IMR-90 (cell line): ENCODE measurements around the gene MFAP3L. TPM values are rescaled to one million over a fixed set of nuclear protein-coding genes. Genes with fewer than 3 reads are reported as not detected.

ENCODE experiments used
- ATAC-seq: fragments of 200-7000 bp; cut with Tn5 transposase; 2 replicates; pipeline ENCODE4 v1.9.1; 2020; ENCODE audit warnings: low read depth, mild to moderate bottlenecking, moderate library complexity
- BruUV-seq: library from RNA; stranded (reverse); fragments of 400-500 nt; replicated peaks from 2 replicates; lab custom pipeline; 2021; lab: Mats Ljungman, UMichigan
- CTCF ChIA-PET: fragments of 300-600 bp; formaldehyde crosslinking; extraction: SDS; loops from one replicate; lab custom pipeline; 2021; ENCODE audit warnings: antibody characterized with exemption; lab: Yijun Ruan, JAX
- POLR2A ChIA-PET: fragments of 300-600 bp; sonication (Branson Sonifier 250); formaldehyde crosslinking; loops from one replicate; lab custom pipeline; 2022; ENCODE audit warnings: antibody characterized with exemption; ENCODE audit not compliant: unreplicated experiment; lab: Charles Lee
- DNase-seq: peaks from one replicate; pipeline ENCODE4 v3.0.0; 2013
- H2AFZ ChIP-seq: replicated peaks from 2 replicates; pipeline ENCODE3; 2013; ENCODE audit warnings: low read length, mild to moderate bottlenecking; ENCODE audit not compliant: poor library complexity
- H2AK5ac ChIP-seq: 2 replicates; pipeline ENCODE4 v1.6.1; 2013; ENCODE audit warnings: low read depth, low read length, inconsistent platforms
- H2AK9ac ChIP-seq: replicated peaks from 2 replicates; pipeline ENCODE3; 2013; ENCODE audit warnings: mild to moderate bottlenecking, low read depth, low read length, moderate library complexity; ENCODE audit not compliant: poor library complexity
- H2BK120ac ChIP-seq: 2 replicates; pipeline ENCODE4 v1.6.1; 2013; ENCODE audit warnings: low read depth, low read length, inconsistent platforms
- H2BK15ac ChIP-seq: 3 replicates; pipeline ENCODE4 v1.6.1; 2013; ENCODE audit warnings: low read depth, low read length, inconsistent platforms
- H2BK20ac ChIP-seq: 2 replicates; pipeline ENCODE4 v1.6.1; 2013; ENCODE audit warnings: low read depth, mild to moderate bottlenecking, inconsistent platforms, low read length, moderate library complexity
- H2BK5ac ChIP-seq: 2 replicates; pipeline ENCODE4 v1.6.1; 2013; ENCODE audit warnings: mild to moderate bottlenecking, low read depth, low read length, inconsistent platforms; ENCODE audit not compliant: poor library complexity, severe bottlenecking
- H3K14ac ChIP-seq: replicated peaks from 2 replicates; pipeline ENCODE4 v1.6.1; 2013; ENCODE audit warnings: low read depth, low read length, inconsistent platforms
- H3K18ac ChIP-seq: 2 replicates; pipeline ENCODE4 v1.6.1; 2013; ENCODE audit warnings: low read depth, low read length, control low read depth
- H3K23ac ChIP-seq: 2 replicates; pipeline ENCODE4 v1.6.1; 2013; ENCODE audit warnings: low read depth, low read length, inconsistent platforms
- H3K27ac ChIP-seq: 2 replicates; pipeline ENCODE4 v1.5.1; 2013; ENCODE audit warnings: mild to moderate bottlenecking, control low read depth, low read length; ENCODE audit not compliant: insufficient read depth
- H3K27me3 ChIP-seq: 2 replicates; pipeline ENCODE4 v1.6.1; 2013; ENCODE audit warnings: low read length; ENCODE audit not compliant: control insufficient read depth, insufficient read depth
- H3K36me3 ChIP-seq: 2 replicates; pipeline ENCODE4 v1.6.1; 2013; ENCODE audit warnings: low read length, mixed read lengths; ENCODE audit not compliant: control insufficient read depth, insufficient read depth
- H3K4ac ChIP-seq: 2 replicates; pipeline ENCODE4 v1.6.1; 2013; ENCODE audit warnings: low read depth, low read length, inconsistent platforms
- H3K4me1 ChIP-seq: 2 replicates; pipeline ENCODE4 v1.6.1; 2013; ENCODE audit warnings: low read length, mixed read lengths; ENCODE audit not compliant: control insufficient read depth, insufficient read depth
- H3K4me2 ChIP-seq: 2 replicates; pipeline ENCODE4 v1.6.1; 2013; ENCODE audit warnings: low read depth, mild to moderate bottlenecking, control low read depth, low read length, moderate library complexity
- H3K4me3 ChIP-seq: 2 replicates; pipeline ENCODE4 v1.5.1; 2013; ENCODE audit warnings: low read depth, mild to moderate bottlenecking, control low read depth, low read length, moderate library complexity; ENCODE audit not compliant: insufficient read depth
- H3K56ac ChIP-seq: 2 replicates; pipeline ENCODE4 v1.6.1; 2013; ENCODE audit warnings: low read length, inconsistent platforms; ENCODE audit not compliant: insufficient read depth; ENCODE audit errors: extremely low read depth
- H3K79me1 ChIP-seq, 2 experiments: 2 replicates each; pipeline ENCODE4 v1.6.1; 2013; ENCODE audit warnings: low read length in 2 of 2, inconsistent platforms in 1 of 2, low read depth in 1 of 2
- H3K9ac ChIP-seq: 2 replicates; pipeline ENCODE4 v1.6.1; 2013; ENCODE audit warnings: low read depth, low read length, control low read depth
- H3K9me1 ChIP-seq: 2 replicates; pipeline ENCODE4 v1.6.1; 2013; ENCODE audit warnings: low read length, inconsistent platforms; ENCODE audit not compliant: insufficient read depth
- H3K9me3 ChIP-seq: 2 replicates; pipeline ENCODE4 v1.6.1; 2013; ENCODE audit warnings: low read length; ENCODE audit not compliant: control insufficient read depth, insufficient read depth
- H4K20me1 ChIP-seq: 2 replicates; pipeline ENCODE4 v1.6.1; 2013; ENCODE audit warnings: low read length, inconsistent platforms; ENCODE audit not compliant: insufficient read depth
- H4K5ac ChIP-seq: 2 replicates; pipeline ENCODE4 v1.6.1; 2013; ENCODE audit warnings: mild to moderate bottlenecking, low read depth, low read length, control low read depth
- H4K8ac ChIP-seq, 2 experiments: 2 replicates each; pipeline ENCODE4 v1.6.1; 2013; ENCODE audit warnings: low read depth in 2 of 2, low read length in 2 of 2, control low read depth in 1 of 2, inconsistent platforms in 1 of 2
- H4K91ac ChIP-seq: 2 replicates; pipeline ENCODE4 v1.6.1; 2013; ENCODE audit warnings: low read depth, low read length, inconsistent platforms; ENCODE audit not compliant: insufficient read depth
- BHLHE40 ChIP-seq: fragments of 150-350 bp; IDR thresholded peaks from 2 replicates; pipeline ENCODE4 v1.6.1; 2016; ENCODE audit warnings: mild to moderate bottlenecking, low read depth, low read length
- NFE2L2 ChIP-seq: fragments of 150-350 bp; IDR thresholded peaks from 2 replicates; pipeline ENCODE4 v1.6.1; 2016; ENCODE audit warnings: low read depth, mild to moderate bottlenecking, low read length
- POLR2A ChIP-seq: IDR thresholded peaks from 2 replicates; pipeline ENCODE4 v1.6.1; 2012; ENCODE audit warnings: mild to moderate bottlenecking, low read depth, low read length
- RCOR1 ChIP-seq: IDR thresholded peaks from 2 replicates; pipeline ENCODE4 v1.6.1; 2012; ENCODE audit warnings: mild to moderate bottlenecking, low read length, improper control_type of control experiment; ENCODE audit not compliant: insufficient replicate concordance
- SMC3 ChIP-seq: fragments of 150-350 bp; IDR thresholded peaks from 2 replicates; pipeline ENCODE4 v1.6.1; 2016; ENCODE audit warnings: low read depth, mild to moderate bottlenecking, antibody characterized with exemption, low read length, moderate library complexity
- whole genome bisulfite sequencing, 2 experiments: methylation state at CpG; one replicate each; pipeline versions ENCODE4 v1.1.5 to v1.1.7; 2013; ENCODE audit warnings: missing lambda C conversion rate in 2 of 2; ENCODE audit not compliant: insufficient read length in 1 of 2; ENCODE audit errors: extremely low coverage in 2 of 2; 5-methylcytosine and 5-hydroxymethylcytosine counted together
- dilution Hi-C: fragments of 300-500 bp; cut with HindIII; formaldehyde crosslinking; loops from one replicate; pipeline ENCODE4 v1.14.3; 2018; ENCODE audit warnings: low sequenced_read_pairs; ENCODE audit not compliant: unreplicated experiment
- in situ Hi-C: fragments of 300-500 bp; cut with MboI; formaldehyde crosslinking; loops from 3 replicates; pipeline ENCODE4 v1.14.3; 2019; ENCODE audit warnings: low sequenced_read_pairs, inconsistent platforms, mixed read lengths
- intact Hi-C: fragments of 100-400 bp; cut with micrococcal nuclease; formaldehyde crosslinking; loops from 2 replicates; pipeline ENCODE4 v1.10.0; 2022
- polyA plus RNA-seq, 3 experiments: library from polyadenylated mRNA; depleted of rRNA; stranded (reverse); fragments of >200 nt; gene quantifications; 2 replicates each; pipeline ENCODE4 v1.2.3, GENCODE V29; 2012; ENCODE audit warnings: low replicate concordance in 1 of 3
- total RNA-seq: library from RNA; depleted of rRNA; stranded (reverse); fragments of >200 nt; gene quantifications from 2 replicates; pipeline ENCODE4 v1.2.3, GENCODE V29; 2012

MFAP3L gene
- total and polyA plus RNA-seq, 2 of the 4 experiments (the other 2 are of a cell fraction), result 0.22 to 0.36 TPM

DNA sequence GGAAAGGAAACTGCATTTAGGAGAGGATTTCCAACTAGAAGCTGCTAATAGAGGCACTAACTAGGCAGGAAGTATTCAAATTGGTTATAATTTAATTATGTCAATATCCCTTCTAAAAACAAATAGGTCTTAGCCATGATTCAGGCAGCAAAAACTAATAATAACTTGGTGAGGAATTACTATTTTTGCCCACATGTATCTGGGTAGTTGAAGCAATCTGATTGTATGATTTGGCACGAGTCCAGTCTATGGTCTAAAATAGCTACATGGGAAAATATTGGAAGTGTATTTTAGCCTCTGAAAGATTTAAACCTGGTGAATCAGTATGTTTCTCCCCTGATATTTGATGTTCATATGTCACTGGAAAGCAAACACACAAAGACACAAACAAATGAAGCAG lies 62.2 kb downstream of the MFAP3L start:
- Histone ChIP-seq H3K18ac (no peak overlapping the region), H3K56ac (no peak overlapping the region), H3K4me1 (no peaks in the 10 kb centered on the region), H3K14ac (no peak overlapping the region), H2BK20ac (no peak overlapping the region), H2BK5ac (no peak overlapping the region), H2AK5ac (no peak overlapping the region), H4K8ac (no peak overlapping the region), H3K4me2 (no peak overlapping the region), H3K23ac (no peak overlapping the region), H3K36me3 (no peaks in the 10 kb centered on the region), H3K9ac (no peak overlapping the region), H3K4ac (no peak overlapping the region), H4K20me1 (no peaks in the 10 kb centered on the region), H3K27me3 (no peaks in the 10 kb centered on the region), H3K9me3 (no peaks in the 10 kb centered on the region), H2AK9ac (no peak overlapping the region), H2BK15ac (no peak overlapping the region), H3K4me3 (no peak overlapping the region), H3K9me1 (no peaks in the 10 kb centered on the region), H4K5ac (no peak overlapping the region), H2BK120ac (no peak overlapping the region), H2AFZ (no peak overlapping the region), H3K79me1 (no peaks in the 10 kb centered on the region), H4K91ac (no peak overlapping the region), H3K27ac (no peak overlapping the region)
- no CpG with 5 or more reads among the region's 1 CpG for WGBS, 2 experiments
- dilution Hi-C loops (no loop called here), in situ Hi-C loops (no loop called here), intact Hi-C loops (no loop called here)
- CTCF ChIA-PET, result interaction anchor here (1.2 kb wide), 1 partner anchor 12 kb away, joined by 3 read pairs; no protein-coding TSS in a partner anchor
- TF ChIP-seq SMC3, result no peak
- TF ChIP-seq BHLHE40, result no peak
- TF ChIP-seq RCOR1, result no peak
- TF ChIP-seq POLR2A, result no peak
- TF ChIP-seq NFE2L2, result no peak
- no TSS peak for BruUV-seq
- ATAC-seq (no peak), DNase-seq (no peak)
- POLR2A ChIA-PET, result no interaction called here
